Chondrocyte (in vitro differentiated cells): Measurements from ENCODE around the gene TFF2. TPM values are rescaled to one million over a fixed set of nuclear protein-coding genes. Genes with fewer than 3 reads are reported as not detected.

Source experiments
- DNase-seq: peaks from one replicate; pipeline ENCODE4 v3.0.0; 2021; ENCODE audit warnings: mixed read lengths, low spot score
- H3K27ac Mint-ChIP-seq: one replicate; pipeline ENCODE4 v1.8.0; 2021; ENCODE audit warnings: mild to moderate bottlenecking, moderate library complexity, mixed read lengths; ENCODE audit not compliant: unreplicated experiment
- H3K27me3 Mint-ChIP-seq: 2 replicates; pipeline ENCODE4 v1.8.0; 2021; ENCODE audit warnings: low read depth, mixed read lengths
- H3K36me3 Mint-ChIP-seq: 2 replicates; pipeline ENCODE4 v1.8.0; 2021; ENCODE audit warnings: low read depth, mixed read lengths
- H3K4me1 Mint-ChIP-seq: 2 replicates; pipeline ENCODE4 v1.8.0; 2021; ENCODE audit warnings: low read depth, mild to moderate bottlenecking, mixed read lengths
- H3K4me3 Mint-ChIP-seq: one replicate; pipeline ENCODE4 v1.8.0; 2021; ENCODE audit warnings: mild to moderate bottlenecking, moderate library complexity, mixed read lengths; ENCODE audit not compliant: unreplicated experiment
- H3K9me3 Mint-ChIP-seq: 2 replicates; pipeline ENCODE4 v1.8.0; 2021; ENCODE audit warnings: low read depth, mixed read lengths
- total RNA-seq: library from RNA; stranded (reverse); gene quantifications from 3 replicates; pipeline ENCODE4 v1.2.1, GENCODE V29; 2021
- TF ChIP-seq, protein P1 (sequence below): fragments of 200-600 bp; sonication (generic); IDR thresholded peaks from 2 replicates; pipeline ENCODE4 v1.5.0; 2021; ENCODE audit warnings: antibody characterized with exemption, mild to moderate bottlenecking, moderate library complexity

TFF2 gene
- total RNA-seq, 1 donor from 2014 or later: not detected

DNA sequence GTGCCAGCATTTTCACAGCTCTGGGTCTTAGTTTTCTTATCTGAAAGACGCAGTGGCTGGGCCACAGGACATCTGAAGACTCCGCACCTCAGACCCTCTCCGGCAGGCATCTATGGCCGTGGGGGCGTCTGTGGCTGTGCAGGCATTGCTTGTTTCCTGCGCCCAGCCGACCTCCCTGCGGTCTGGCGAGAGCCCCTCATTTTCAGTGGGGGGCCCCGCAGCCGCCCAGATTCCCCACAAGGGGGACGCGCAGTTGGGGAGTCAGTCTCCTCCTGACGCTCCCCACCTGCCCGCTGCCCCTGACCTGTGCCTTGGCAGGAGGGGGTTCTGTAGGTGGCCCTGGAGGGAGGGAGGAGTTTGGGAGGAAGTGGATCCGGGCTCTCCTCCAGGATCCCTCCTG is 19.0 kb upstream of the TFF2 start:
- Mint-ChIP-seq H3K9me3 (no peaks in the 10 kb centered on the region), H3K4me1 (no peaks in the 10 kb centered on the region), H3K4me3 (no peak overlapping the region), H3K36me3 (no peaks in the 10 kb centered on the region), H3K27ac (no peak overlapping the region), H3K27me3 (peaks cover 11% of the 10 kb centered on the region)
- DNase-seq: peak; percentile 83
- TF ChIP-seq, protein P1, sequence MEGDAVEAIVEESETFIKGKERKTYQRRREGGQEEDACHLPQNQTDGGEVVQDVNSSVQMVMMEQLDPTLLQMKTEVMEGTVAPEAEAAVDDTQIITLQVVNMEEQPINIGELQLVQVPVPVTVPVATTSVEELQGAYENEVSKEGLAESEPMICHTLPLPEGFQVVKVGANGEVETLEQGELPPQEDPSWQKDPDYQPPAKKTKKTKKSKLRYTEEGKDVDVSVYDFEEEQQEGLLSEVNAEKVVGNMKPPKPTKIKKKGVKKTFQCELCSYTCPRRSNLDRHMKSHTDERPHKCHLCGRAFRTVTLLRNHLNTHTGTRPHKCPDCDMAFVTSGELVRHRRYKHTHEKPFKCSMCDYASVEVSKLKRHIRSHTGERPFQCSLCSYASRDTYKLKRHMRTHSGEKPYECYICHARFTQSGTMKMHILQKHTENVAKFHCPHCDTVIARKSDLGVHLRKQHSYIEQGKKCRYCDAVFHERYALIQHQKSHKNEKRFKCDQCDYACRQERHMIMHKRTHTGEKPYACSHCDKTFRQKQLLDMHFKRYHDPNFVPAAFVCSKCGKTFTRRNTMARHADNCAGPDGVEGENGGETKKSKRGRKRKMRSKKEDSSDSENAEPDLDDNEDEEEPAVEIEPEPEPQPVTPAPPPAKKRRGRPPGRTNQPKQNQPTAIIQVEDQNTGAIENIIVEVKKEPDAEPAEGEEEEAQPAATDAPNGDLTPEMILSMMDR: no peak

DNA sequence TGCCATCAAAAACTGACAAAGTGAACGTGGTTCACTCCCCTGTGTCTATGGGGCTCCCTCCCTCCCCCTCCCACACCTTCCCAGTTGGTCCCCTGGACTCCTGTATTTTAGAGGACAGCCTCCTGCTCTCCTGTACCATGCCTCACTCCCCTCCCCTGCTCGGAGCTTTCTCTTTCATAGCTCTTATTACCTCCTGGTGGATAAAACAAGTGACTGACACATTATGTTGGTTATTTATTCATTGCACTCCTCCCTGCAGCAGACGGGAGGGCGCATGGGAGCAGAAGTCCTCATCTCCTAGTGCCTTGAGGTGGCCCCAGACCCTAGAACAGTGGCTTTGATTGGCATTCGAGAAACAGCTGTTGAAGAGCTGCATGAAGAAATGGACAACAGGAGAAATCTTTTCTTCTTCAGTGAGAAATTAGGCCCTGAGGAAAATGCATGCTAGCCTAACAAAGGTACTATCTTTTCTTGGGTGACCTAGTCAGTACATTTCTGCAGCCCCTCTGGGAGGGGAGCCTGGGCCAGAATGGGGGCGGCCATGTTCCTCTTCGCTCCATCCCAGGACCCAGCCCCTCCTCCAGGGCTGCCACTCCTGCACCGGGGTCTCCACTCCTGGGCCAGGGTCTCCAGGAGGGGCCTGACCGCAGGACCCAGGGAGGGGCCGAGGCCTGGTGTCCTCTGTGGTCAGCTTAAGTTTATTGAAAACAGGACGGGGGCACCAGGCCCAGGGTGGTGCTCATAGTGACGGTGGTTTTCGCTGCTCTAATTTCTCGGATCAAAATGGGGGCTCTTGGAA is 16.8 kb upstream of the TFF2 start:
- TF ChIP-seq, protein P1: no peak
- Mint-ChIP-seq H3K4me3 (no peak overlapping the region), H3K36me3 (no peaks in the 10 kb centered on the region), H3K27ac (no peak overlapping the region), H3K9me3 (no peaks in the 10 kb centered on the region), H3K4me1 (no peaks in the 10 kb centered on the region), H3K27me3 (peaks cover 20% of the 10 kb centered on the region)
- peak; percentile 84 for DNase-seq

DNA sequence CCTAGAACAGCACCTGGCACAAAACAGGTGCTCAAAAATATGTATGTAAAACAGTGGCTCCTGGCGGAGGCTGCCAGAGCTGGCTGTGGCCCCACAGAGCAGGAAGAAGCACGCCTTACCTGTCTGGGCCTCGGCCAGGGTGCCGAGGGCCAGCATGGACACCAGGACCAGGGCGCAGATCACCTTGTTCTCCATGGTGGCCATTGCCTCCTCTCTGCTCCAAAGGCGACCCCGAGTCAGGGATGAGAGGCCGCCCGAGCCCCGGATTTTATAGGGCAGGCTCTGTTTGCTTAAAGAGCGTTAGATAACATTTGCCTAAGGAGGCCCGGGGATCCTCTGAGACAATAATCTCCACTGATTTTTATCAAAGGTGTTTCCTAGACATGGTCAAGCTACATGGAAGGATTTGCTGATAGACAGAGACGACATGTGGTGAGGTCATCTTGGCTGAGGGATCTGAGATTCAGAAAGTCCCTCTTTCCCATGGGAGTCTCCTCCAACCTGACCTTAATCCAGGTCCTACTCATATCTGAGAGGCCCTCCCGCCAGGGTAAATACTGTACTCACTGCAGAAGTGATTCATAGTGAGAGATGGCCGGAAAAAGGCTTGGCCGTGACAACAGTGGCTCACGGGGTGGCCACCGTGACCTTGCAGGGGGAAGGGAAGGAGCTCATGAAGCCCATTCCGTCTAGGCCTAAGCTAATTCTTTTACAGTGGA is 15.7 kb upstream of the TFF2 start, which contains the start of gene TFF1:
TSS of gene TFF1 (minus strand) at position 244 of the 719 bp plus-strand sequence. CDS start at position 204, 40 bp downstream.
- DNase-seq: no peak
- TF ChIP-seq, protein P1: no peak
- Mint-ChIP-seq H3K36me3 (no peaks in the 10 kb centered on the region), H3K4me1 (no peaks in the 10 kb centered on the region), H3K9me3 (no peaks in the 10 kb centered on the region), H3K27me3 (peaks cover 31% of the 10 kb centered on the region), H3K4me3 (no peak within 1 kb of the TSS), H3K27ac (no peak within 1 kb of the TSS)

DNA sequence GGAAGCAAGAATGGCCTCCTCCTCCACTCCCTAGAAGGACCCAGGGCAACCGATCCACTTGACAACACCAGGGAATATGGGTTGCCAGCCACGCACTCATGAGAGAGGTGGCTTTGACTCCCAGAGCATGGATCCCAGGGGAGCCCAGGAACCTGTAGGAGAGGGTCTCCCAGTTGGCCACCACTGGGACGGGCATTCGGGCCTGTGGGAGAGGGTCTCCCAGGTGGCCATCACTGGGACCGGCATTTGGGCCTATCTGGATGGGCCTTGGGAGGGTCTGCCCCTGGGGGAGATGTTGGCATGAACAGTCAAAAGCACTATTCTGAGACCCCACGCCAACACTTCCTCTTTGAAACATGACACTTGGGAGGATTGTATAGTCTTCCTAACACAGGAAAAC is 15.0 kb upstream of the TFF2 start:
- TF ChIP-seq, protein P1: no peak
- Mint-ChIP-seq H3K27ac (no peak overlapping the region), H3K9me3 (no peaks in the 10 kb centered on the region)

DNA sequence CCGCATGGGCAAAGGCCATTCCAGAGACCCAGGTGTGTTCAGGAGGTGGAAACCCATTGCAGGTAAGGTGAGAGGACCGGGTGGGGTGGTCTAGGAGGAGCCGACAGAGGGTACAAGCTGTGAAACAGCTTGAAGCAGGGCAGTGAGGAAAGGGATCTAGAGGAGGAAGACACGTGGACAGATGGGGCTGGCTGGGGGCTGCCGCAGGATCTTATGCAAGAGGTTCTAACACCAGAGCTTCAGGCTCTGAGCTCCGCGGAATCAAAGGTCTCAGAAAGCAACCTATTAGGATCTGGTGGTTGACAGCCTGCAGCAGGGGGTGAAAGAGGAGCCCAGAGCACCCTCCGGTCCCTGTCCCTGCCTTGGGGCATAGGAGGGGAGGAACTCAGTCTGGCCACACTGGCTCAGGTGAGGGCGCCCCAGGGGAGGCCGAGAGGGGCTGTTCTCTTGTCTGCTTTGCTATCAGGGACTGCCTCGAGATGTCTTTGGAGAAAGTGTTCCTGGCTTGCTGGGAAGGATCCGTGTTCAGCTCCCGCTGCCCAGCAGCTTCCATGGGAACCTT is 13.6 kb upstream of the TFF2 start:
- no peak for DNase-seq
- TF ChIP-seq, protein P1: no peak
- Mint-ChIP-seq H3K9me3 (no peaks in the 10 kb centered on the region), H3K27me3 (peaks cover 29% of the 10 kb centered on the region), H3K4me3 (no peak overlapping the region), H3K36me3 (no peaks in the 10 kb centered on the region), H3K27ac (no peak overlapping the region), H3K4me1 (no peaks in the 10 kb centered on the region)

More for the DNA sequence above, 15.0 kb upstream of the TFF2 start:
- DNase-seq: no peak
- Mint-ChIP-seq H3K27me3 (peaks cover 30% of the 10 kb centered on the region), H3K36me3 (no peaks in the 10 kb centered on the region), H3K4me3 (no peak overlapping the region), H3K4me1 (no peaks in the 10 kb centered on the region)
